OCI-LY1 (cell line): ENCODE results near the gene ASZ1.

Source experiments
- H2AFZ ChIP-seq: fragments of 200-600 bp; sonication (generic), shearing (Covaris generic); 2 replicates; pipeline ENCODE4 v1.6.0; 2014; ENCODE audit warnings: antibody characterized with exemption, mild to moderate bottlenecking, low read length
- H3F3A ChIP-seq: fragments of 200-600 bp; sonication (generic), shearing (Covaris generic); 2 replicates; pipeline ENCODE4 v1.6.0; 2014; ENCODE audit warnings: mild to moderate bottlenecking, antibody characterized with exemption, low read length, moderate library complexity; ENCODE audit not compliant: insufficient read depth
- H3K27ac ChIP-seq: fragments of 200-600 bp; sonication (generic); 2 replicates; pipeline ENCODE4 v1.5.1; 2014; ENCODE audit warnings: low read length, mixed run types, mild to moderate bottlenecking, low read depth; ENCODE audit not compliant: poor library complexity, severe bottlenecking
- H3K27me3 ChIP-seq: fragments of 200-600 bp; sonication (generic); 2 replicates; pipeline ENCODE4 v1.6.0; 2014; ENCODE audit warnings: antibody characterized with exemption, mild to moderate bottlenecking, low read length, moderate library complexity; ENCODE audit not compliant: insufficient read depth
- H3K36me3 ChIP-seq: fragments of 200-600 bp; sonication (generic); 2 replicates; pipeline ENCODE4 v1.6.1; 2014; ENCODE audit warnings: mild to moderate bottlenecking, antibody characterized with exemption, low read length, moderate library complexity, mixed read lengths; ENCODE audit not compliant: insufficient read depth
- H3K4me1 ChIP-seq: fragments of 200-600 bp; sonication (generic); 2 replicates; pipeline ENCODE4 v1.5.1; 2014; ENCODE audit warnings: mild to moderate bottlenecking, low read length, moderate library complexity; ENCODE audit not compliant: insufficient read depth, severe bottlenecking
- H3K4me2 ChIP-seq: fragments of 200-600 bp; sonication (generic), shearing (Covaris generic); 2 replicates; pipeline ENCODE4 v1.6.1; 2014; ENCODE audit warnings: low read length
- H3K4me3 ChIP-seq: fragments of 200-600 bp; sonication (generic); 2 replicates; pipeline ENCODE4 v1.5.1; 2014; ENCODE audit warnings: low read length, low read depth, mild to moderate bottlenecking, mixed read lengths; ENCODE audit not compliant: poor library complexity, severe bottlenecking
- H3K79me2 ChIP-seq: fragments of 200-600 bp; shearing (Covaris generic); 2 replicates; pipeline ENCODE4 v1.6.1; 2016; ENCODE audit warnings: mixed run types, low read length, mixed read lengths; ENCODE audit not compliant: insufficient read depth
- H3K9ac ChIP-seq: fragments of 200-600 bp; sonication (generic), shearing (Covaris generic); 2 replicates; pipeline ENCODE4 v1.6.1; 2014; ENCODE audit warnings: mild to moderate bottlenecking, low read length, mixed read lengths
- H3K9me2 ChIP-seq: fragments of 200-600 bp; sonication (generic), shearing (Covaris generic); 2 replicates; pipeline ENCODE4 v1.6.1; 2014; ENCODE audit warnings: low read depth, mild to moderate bottlenecking, low read length, mixed read lengths
- H3K9me3 ChIP-seq: fragments of 200-600 bp; shearing (Covaris generic); 2 replicates; pipeline ENCODE4 v1.6.1; 2014; ENCODE audit warnings: low read length, mixed read lengths
- H4K20me1 ChIP-seq: fragments of 200-600 bp; sonication (generic), shearing (Covaris generic); 2 replicates; pipeline ENCODE4 v1.6.0; 2016; ENCODE audit warnings: mild to moderate bottlenecking, low read length; ENCODE audit not compliant: insufficient read depth
- EZH2 ChIP-seq: fragments of 200-600 bp; sonication (generic), shearing (Covaris generic); IDR thresholded peaks from 2 replicates; pipeline ENCODE4 v1.8.0; 2017; ENCODE audit warnings: borderline replicate concordance, mixed run types, mild to moderate bottlenecking, antibody characterized with exemption, low read length, moderate library complexity, mixed read lengths
- TF ChIP-seq, protein P1 (sequence below): fragments of 200-600 bp; sonication (generic), shearing (Covaris generic); IDR thresholded peaks from 2 replicates; pipeline ENCODE4 v1.5.1; 2017; ENCODE audit warnings: mild to moderate bottlenecking, antibody characterized with exemption, low read length, moderate library complexity, mixed read lengths

The ASZ1 gene

DNA sequence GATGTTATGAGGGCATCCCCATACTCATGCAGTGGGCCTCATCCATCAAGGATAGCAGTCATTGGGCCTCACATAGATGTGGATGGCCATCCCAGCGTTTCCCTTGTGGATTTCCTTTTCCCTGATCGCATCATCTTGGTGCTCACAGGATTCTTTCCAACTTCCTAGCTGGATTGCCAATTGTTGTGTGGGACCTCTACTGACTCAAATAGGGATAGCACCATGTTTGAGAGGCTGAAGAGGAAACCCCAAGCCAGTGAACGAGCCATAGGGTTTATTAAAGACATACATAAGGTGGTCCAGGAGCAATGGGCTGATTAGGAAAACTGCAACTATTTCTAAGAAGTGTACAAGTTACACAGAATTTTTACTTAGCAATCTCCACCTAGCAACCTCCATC, 21.8 kb downstream of the ASZ1 start:
- TF ChIP-seq, protein P1, sequence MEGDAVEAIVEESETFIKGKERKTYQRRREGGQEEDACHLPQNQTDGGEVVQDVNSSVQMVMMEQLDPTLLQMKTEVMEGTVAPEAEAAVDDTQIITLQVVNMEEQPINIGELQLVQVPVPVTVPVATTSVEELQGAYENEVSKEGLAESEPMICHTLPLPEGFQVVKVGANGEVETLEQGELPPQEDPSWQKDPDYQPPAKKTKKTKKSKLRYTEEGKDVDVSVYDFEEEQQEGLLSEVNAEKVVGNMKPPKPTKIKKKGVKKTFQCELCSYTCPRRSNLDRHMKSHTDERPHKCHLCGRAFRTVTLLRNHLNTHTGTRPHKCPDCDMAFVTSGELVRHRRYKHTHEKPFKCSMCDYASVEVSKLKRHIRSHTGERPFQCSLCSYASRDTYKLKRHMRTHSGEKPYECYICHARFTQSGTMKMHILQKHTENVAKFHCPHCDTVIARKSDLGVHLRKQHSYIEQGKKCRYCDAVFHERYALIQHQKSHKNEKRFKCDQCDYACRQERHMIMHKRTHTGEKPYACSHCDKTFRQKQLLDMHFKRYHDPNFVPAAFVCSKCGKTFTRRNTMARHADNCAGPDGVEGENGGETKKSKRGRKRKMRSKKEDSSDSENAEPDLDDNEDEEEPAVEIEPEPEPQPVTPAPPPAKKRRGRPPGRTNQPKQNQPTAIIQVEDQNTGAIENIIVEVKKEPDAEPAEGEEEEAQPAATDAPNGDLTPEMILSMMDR, result no peak
- TF ChIP-seq EZH2, result no peak

DNA sequence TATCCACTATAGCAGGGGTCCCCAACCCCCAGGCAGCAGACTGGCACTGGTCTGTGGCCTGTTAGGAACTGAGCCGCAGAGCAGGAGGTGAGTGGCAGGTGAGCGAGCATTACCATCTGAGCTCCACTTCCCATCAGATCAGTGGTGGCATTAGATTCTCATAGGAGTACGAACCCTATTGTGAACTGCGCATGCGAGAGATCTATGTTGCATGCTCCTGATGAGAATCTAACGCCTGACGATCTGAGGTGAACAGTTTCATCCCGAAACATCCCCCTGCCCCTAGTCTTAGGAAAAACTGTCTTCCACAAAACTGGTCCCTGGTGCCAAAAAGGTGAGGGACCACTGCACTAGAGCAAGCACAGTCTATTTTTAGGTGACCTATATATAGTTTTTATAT, 23.6 kb downstream of the ASZ1 start:
- no peaks in the 10 kb centered on the region for H3K27me3 ChIP-seq
- no peak overlapping the region for H3K4me2 ChIP-seq
- H3K79me2 ChIP-seq, result no peaks in the 10 kb centered on the region
- no peak for TF ChIP-seq EZH2
- TF ChIP-seq, protein P1, result no peak
- H3K4me3 ChIP-seq, result no peak overlapping the region
- H3K9me3 ChIP-seq, result no peaks in the 10 kb centered on the region
- no peaks in the 10 kb centered on the region for H3K9me2 ChIP-seq
- no peak overlapping the region for H3K9ac ChIP-seq
- H3K4me1 ChIP-seq, result no peaks in the 10 kb centered on the region
- no peak overlapping the region for H2AFZ ChIP-seq
- no peaks in the 10 kb centered on the region for H3K36me3 ChIP-seq
- H3K27ac ChIP-seq, result no peak overlapping the region
- H4K20me1 ChIP-seq, result no peaks in the 10 kb centered on the region
- H3F3A ChIP-seq, result no peaks in the 10 kb centered on the region

More for the DNA sequence above, 21.8 kb downstream of the ASZ1 start:
- Histone ChIP-seq H3K79me2 (no peaks in the 10 kb centered on the region), H3K36me3 (no peaks in the 10 kb centered on the region), H3K27me3 (no peaks in the 10 kb centered on the region), H3K9ac (no peak overlapping the region), H3F3A (no peaks in the 10 kb centered on the region), H3K9me3 (no peaks in the 10 kb centered on the region), H3K27ac (no peak overlapping the region), H3K4me3 (no peak overlapping the region), H3K4me1 (no peaks in the 10 kb centered on the region), H3K4me2 (no peak overlapping the region), H3K9me2 (no peaks in the 10 kb centered on the region), H4K20me1 (no peaks in the 10 kb centered on the region), H2AFZ (no peak overlapping the region)

DNA sequence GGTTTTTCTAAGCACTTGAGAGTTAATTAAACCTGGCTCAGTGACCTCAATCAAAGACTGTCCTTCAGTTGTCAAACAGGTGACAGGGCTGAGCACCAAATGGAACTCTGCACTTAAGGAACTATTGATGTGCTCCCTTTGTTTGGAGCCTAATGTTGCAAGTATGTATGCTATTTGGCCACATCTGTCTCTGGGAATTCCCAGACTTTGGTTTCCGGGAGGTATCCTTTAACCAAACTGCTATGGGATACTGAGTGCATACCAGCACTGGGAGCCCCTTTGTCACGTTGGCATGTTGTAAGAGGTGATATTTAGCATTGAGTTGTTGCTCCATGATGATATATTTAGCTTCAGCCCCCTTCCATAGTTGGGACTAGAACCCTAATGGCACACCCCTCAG, 25.2 kb downstream of the ASZ1 start:
- Histone ChIP-seq H3K4me2 (no peak overlapping the region), H3F3A (no peaks in the 10 kb centered on the region), H3K4me1 (no peaks in the 10 kb centered on the region), H3K27me3 (no peaks in the 10 kb centered on the region), H3K27ac (no peak overlapping the region), H3K36me3 (no peaks in the 10 kb centered on the region), H3K4me3 (no peak overlapping the region), H3K9me3 (no peaks in the 10 kb centered on the region), H2AFZ (no peak overlapping the region), H3K9ac (no peak overlapping the region), H4K20me1 (no peaks in the 10 kb centered on the region), H3K79me2 (no peaks in the 10 kb centered on the region), H3K9me2 (no peaks in the 10 kb centered on the region)
- TF ChIP-seq, protein P1, result no peak
- no peak for TF ChIP-seq EZH2
